Muscle of leg (tissue), 11 donors: ENCODE results near the gene YARS1. TPM values are rescaled to one million over a fixed set of nuclear protein-coding genes. Genes with fewer than 3 reads are reported as not detected.

ENCODE experiments used
- DNase-seq: peaks from one replicate; pipeline ENCODE4 v3.0.0; 2013
- H3K27ac ChIP-seq: one replicate; pipeline ENCODE4 v1.5.1; 2013; ENCODE audit warnings: mild to moderate bottlenecking, low read length, control low read depth
- H3K27me3 ChIP-seq: one replicate; pipeline ENCODE4 v1.6.1; 2013; ENCODE audit warnings: low read length; ENCODE audit not compliant: control insufficient read depth, insufficient read depth
- H3K36me3 ChIP-seq: one replicate; pipeline ENCODE4 v1.6.1; 2013; ENCODE audit warnings: low read length; ENCODE audit not compliant: control insufficient read depth, insufficient read depth
- H3K4me1 ChIP-seq: one replicate; pipeline ENCODE4 v1.6.1; 2013; ENCODE audit warnings: low read length; ENCODE audit not compliant: control insufficient read depth, insufficient read depth
- H3K4me3 ChIP-seq: one replicate; pipeline ENCODE4 v1.5.1; 2013; ENCODE audit warnings: low read length, control low read depth
- H3K9me3 ChIP-seq: replicated peaks from 2 replicates; pipeline ENCODE4 v1.6.1; 2013; ENCODE audit warnings: low read depth, low read length; ENCODE audit not compliant: control insufficient read depth
- WGBS: methylation state at CpG from one replicate; pipeline ENCODE4 v1.1.5; 2013; ENCODE audit warnings: missing lambda C conversion rate; ENCODE audit not compliant: insufficient coverage; 5-methylcytosine and 5-hydroxymethylcytosine counted together
- polyA plus RNA-seq, 8 donors: library from polyadenylated mRNA; unstranded; fragments of 120-200 nt; gene quantifications; one replicate each; pipeline versions ENCODE4 v1.2.1 to v1.2.3, GENCODE V29; 2013; ENCODE audit warnings: inconsistent platforms in 1 of 8, low replicate concordance in 1 of 8; ENCODE audit not compliant: insufficient read length in 8 of 8, insufficient read depth in 1 of 8
- total RNA-seq: library from RNA; stranded (reverse); fragments of 120-200 nt; gene quantifications from one replicate; pipeline ENCODE4 v1.2.4, GENCODE V29; 2013

The YARS1 gene
- total and polyA plus RNA-seq, 9 donors = 35.3 to 56.7 (median 43.4) TPM

GRCh38 chr1:32782086-32782485, 35.1 kb downstream of the YARS1 start:
- Histone ChIP-seq H3K36me3 (peaks cover 75% of the 10 kb centered on the region), H3K27ac (no peak overlapping the region), H3K4me1 (no peaks in the 10 kb centered on the region), H3K27me3 (no peaks in the 10 kb centered on the region), H3K9me3 (no peaks in the 10 kb centered on the region), H3K4me3 (no peak overlapping the region)
- DNase-seq = no peak
- WGBS = 93% methylated on average over 3 of the region's 5 CpGs

- H3K9me3 ChIP-seq = no peaks in the 10 kb centered on the region
- H3K27me3 ChIP-seq = no peaks in the 10 kb centered on the region
- no peak overlapping the region for H3K27ac ChIP-seq
- no peak overlapping the region for H3K4me3 ChIP-seq
- H3K36me3 ChIP-seq = peaks cover 68% of the 10 kb centered on the region
- DNase-seq = no peak
- 92% methylated on average over 2 of the region's 8 CpGs for WGBS
- peaks cover 3% of the 10 kb centered on the region for H3K4me1 ChIP-seq
Measured at GRCh38 chr1:32780628-32781234, 36.4 kb downstream of the YARS1 start.

DNA sequence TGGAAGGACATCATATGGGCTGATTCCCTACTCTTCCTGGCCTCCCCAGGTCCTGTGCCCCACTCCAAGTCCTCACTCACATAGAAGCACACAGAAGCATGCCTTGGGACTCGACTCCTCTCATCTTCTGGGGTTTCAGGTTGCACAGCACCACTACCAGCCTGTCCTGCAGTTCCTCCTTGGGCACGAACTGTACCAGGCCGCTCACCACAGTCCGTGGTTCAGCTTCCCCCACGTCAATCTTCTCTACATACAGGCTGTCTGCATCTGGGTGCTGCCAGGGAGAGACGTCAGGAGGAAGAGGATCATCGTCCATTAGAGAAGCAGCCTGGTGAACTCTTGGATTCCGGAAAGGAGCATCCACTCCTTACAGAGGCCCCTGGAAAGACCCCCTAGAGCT, 37.2 kb downstream of the YARS1 start:
- no peak overlapping the region for H3K4me3 ChIP-seq
- H3K27ac ChIP-seq = no peak overlapping the region
- H3K4me1 ChIP-seq = peaks cover 10% of the 10 kb centered on the region
- peaks cover 76% of the 10 kb centered on the region for H3K36me3 ChIP-seq
- 92% methylated on average over 6 of the region's 8 CpGs for WGBS
- no peaks in the 10 kb centered on the region for H3K27me3 ChIP-seq
- H3K9me3 ChIP-seq = no peaks in the 10 kb centered on the region
- no peak for DNase-seq

GRCh38 chr1:32779242-32779641, 37.9 kb downstream of the YARS1 start:
- no peak for DNase-seq
- Histone ChIP-seq H3K4me1 (peaks cover 16% of the 10 kb centered on the region), H3K9me3 (no peaks in the 10 kb centered on the region), H3K4me3 (no peak overlapping the region), H3K27me3 (no peaks in the 10 kb centered on the region), H3K36me3 (peaks cover 76% of the 10 kb centered on the region), H3K27ac (no peak overlapping the region)
- WGBS = 100% methylated on average over 2 of the region's 5 CpGs

- H3K4me1 ChIP-seq = peaks cover 44% of the 10 kb centered on the region
- peaks cover 63% of the 10 kb centered on the region for H3K36me3 ChIP-seq
- peak overlapping the region; percentile 47 for H3K27ac ChIP-seq
- H3K27me3 ChIP-seq = no peaks in the 10 kb centered on the region
- no peaks in the 10 kb centered on the region for H3K9me3 ChIP-seq
- DNase-seq = no peak
- no peak overlapping the region for H3K4me3 ChIP-seq
- WGBS = 76% methylated on average over 10 of the region's 13 CpGs
Measured at GRCh38 chr1:32775640-32776337, 41.4 kb downstream of the YARS1 start.

GRCh38 chr1:32774950-32775634, 42.1 kb downstream of the YARS1 start:
- H3K36me3 ChIP-seq = peaks cover 62% of the 10 kb centered on the region
- no peak overlapping the region for H3K4me3 ChIP-seq
- 33% methylated on average over 1 of the region's 2 CpGs for WGBS
- H3K9me3 ChIP-seq = no peaks in the 10 kb centered on the region
- peak overlapping the region; percentile 47 for H3K27ac ChIP-seq
- peaks cover 46% of the 10 kb centered on the region for H3K4me1 ChIP-seq
- peak; percentile 36 for DNase-seq
- no peaks in the 10 kb centered on the region for H3K27me3 ChIP-seq

DNA sequence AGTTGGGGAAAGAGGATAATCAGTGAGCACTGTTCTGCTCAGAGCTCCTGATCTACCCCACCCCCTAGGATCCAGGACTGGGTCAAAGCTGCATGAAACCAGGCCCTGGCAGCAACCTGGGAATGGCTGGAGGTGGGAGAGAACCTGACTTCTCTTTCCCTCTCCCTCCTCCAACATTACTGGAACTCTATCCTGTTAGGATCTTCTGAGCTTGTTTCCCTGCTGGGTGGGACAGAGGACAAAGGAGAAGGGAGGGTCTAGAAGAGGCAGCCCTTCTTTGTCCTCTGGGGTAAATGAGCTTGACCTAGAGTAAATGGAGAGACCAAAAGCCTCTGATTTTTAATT, 42.7 kb downstream of the YARS1 start:
- no peak for DNase-seq
- H3K27ac ChIP-seq = peak overlapping the region; percentile 74
- H3K4me1 ChIP-seq = peaks cover 46% of the 10 kb centered on the region
- H3K36me3 ChIP-seq = peaks cover 59% of the 10 kb centered on the region
- no peaks in the 10 kb centered on the region for H3K9me3 ChIP-seq
- H3K4me3 ChIP-seq = no peak overlapping the region
- no peaks in the 10 kb centered on the region for H3K27me3 ChIP-seq

- Histone ChIP-seq H3K4me3 (no peak overlapping the region), H3K27me3 (no peaks in the 10 kb centered on the region), H3K4me1 (peaks cover 46% of the 10 kb centered on the region), H3K27ac (peak overlapping the region; percentile 74), H3K36me3 (peaks cover 53% of the 10 kb centered on the region), H3K9me3 (no peaks in the 10 kb centered on the region)
- 67% methylated on average over 1 of the region's 7 CpGs for WGBS
- peak; percentile 56 for DNase-seq
Measured at GRCh38 chr1:32773764-32774463, 43.2 kb downstream of the YARS1 start.

DNA sequence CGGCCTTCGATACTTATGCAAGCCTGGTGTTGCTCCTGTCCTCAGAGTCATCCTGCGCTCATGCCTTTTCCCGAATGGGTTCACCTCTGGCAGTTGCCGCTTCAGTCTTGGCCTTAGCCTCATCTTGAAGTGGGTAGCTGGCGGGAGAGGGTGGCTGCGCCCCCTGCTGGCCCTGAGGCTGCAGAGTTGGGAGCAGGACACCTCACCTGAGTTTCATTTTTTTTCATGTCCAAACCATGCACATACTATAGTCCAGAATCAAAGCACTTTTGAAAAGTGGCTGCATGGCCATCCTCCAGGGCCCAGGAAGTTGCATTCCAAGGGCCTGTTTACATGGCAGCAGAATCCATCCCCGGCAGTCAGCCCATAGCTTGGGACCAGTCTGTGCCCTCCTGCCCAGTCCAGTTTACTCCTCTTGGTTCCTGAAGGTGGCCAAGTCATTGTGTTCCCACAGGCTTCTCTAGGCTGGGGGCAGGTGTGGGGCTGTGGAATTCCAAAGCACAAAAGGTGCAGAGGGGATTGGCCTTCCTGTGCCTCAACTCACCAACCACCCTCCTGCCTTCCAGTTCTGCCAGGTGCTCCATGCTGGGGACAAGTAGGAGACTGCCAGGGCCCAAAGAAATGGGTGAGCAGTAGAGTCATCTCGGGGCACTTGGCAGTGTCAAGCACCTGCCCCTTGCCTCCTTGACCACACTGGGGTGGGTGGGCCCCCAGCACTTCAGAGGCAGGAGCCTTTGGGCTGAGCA, 44.0 kb downstream of the YARS1 start:
- H3K4me1 ChIP-seq = peaks cover 46% of the 10 kb centered on the region
- peaks cover 54% of the 10 kb centered on the region for H3K36me3 ChIP-seq
- H3K9me3 ChIP-seq = no peaks in the 10 kb centered on the region
- peak overlapping the region; percentile 74 for H3K27ac ChIP-seq
- no peaks in the 10 kb centered on the region for H3K27me3 ChIP-seq
- WGBS = 20% methylated on average over 1 of the region's 9 CpGs
- peak; percentile 80 for DNase-seq
- no peak overlapping the region for H3K4me3 ChIP-seq
